MG63 (cell line): ENCODE measurements around the gene NYAP1. TPM values are rescaled to one million over a fixed set of nuclear protein-coding genes. Genes with fewer than 3 reads are reported as not detected.

Experiments used
- DNase-seq: peaks from one replicate; pipeline ENCODE4 v3.0.0-alpha.2; 2020
- H3K27me3 ChIP-seq: fragments of 250-450 bp; sonication (Bioruptor Pico); 2 replicates; pipeline ENCODE4 v1.5.1; 2020; ENCODE audit warnings: mild to moderate bottlenecking, moderate library complexity
- H3K36me3 ChIP-seq: fragments of 250-450 bp; sonication (Bioruptor Pico); 2 replicates; pipeline ENCODE4 v1.5.1; 2020; ENCODE audit warnings: mild to moderate bottlenecking, moderate library complexity
- H3K4me3 ChIP-seq: fragments of 250-450 bp; sonication (Bioruptor Pico); 2 replicates; pipeline ENCODE4 v1.5.1; 2020; ENCODE audit warnings: mild to moderate bottlenecking, moderate library complexity
- H3K9me3 ChIP-seq: fragments of 250-450 bp; sonication (Bioruptor Pico); 2 replicates; pipeline ENCODE4 v1.5.1; 2020; ENCODE audit warnings: mild to moderate bottlenecking, moderate library complexity
- total RNA-seq: library from RNA; depleted of rRNA; stranded (reverse); fragments of >200 nt; shearing (Covaris generic); gene quantifications from 2 replicates; pipeline ENCODE4 v1.2.3, GENCODE V29; 2014; ENCODE audit warnings: low replicate concordance

NYAP1 gene
- total RNA-seq, 1 experiment from 2014 or later, result not detected

DNA sequence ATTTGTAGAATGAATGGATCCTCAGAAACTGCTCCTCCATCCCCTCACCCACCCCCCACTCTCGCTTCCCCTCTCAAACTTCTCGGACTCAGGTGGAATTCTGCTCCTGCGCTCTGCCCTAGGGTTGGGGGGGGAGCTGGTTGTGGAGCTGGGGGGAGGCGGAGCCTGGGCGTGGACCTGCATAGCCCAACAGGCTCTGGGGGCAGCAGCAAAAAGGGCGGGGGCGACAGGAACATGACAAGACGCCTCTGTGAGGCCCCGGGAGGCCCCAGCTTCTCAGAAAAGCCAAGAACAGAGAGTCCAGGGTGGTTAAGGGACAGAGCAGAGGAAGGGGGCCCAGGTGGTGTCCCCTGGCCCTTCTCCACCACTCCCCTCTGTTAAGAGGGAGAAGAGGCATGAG, 8.2 kb upstream of the NYAP1 start:
- no peaks in the 10 kb centered on the region for H3K9me3 ChIP-seq
- no peak overlapping the region for H3K4me3 ChIP-seq
- no peaks in the 10 kb centered on the region for H3K27me3 ChIP-seq
- H3K36me3 ChIP-seq, result peaks cover 6% of the 10 kb centered on the region
- no peak for DNase-seq

DNA sequence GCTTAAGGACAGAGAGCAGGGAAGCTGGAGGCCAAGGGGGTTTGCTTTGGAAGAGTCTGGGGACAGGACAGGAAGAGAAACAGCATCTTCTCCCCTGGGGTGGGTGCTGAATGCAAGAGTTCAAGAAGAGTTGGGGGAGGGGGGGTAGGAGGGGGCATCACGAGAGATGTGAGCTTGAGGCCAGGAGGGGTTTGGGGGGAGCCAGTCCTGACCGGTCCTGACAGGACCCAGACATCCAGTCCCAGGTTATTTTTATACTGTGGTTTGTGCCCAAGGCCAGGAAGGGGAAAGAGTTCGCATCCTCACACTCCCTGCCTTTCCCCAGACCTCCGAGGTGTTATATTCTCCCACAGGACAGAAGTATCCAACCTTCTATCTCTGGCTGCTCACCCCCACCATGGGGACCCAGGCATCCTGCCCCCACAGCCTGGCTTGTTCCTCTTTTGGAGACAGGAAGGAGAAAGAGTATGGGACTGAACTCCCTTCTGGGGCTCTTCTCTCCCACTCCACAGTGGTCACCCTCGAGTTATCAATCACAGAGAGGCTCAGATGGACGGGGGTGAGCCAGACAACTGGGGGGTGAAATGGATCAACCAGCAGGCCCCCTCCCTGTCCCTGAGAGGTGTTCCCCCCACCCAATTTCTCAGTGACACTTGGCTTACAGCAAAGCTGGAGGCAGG, 7.5 kb upstream of the NYAP1 start:
- no peaks in the 10 kb centered on the region for H3K9me3 ChIP-seq
- no peak for DNase-seq
- H3K4me3 ChIP-seq, result no peak overlapping the region
- peaks cover 6% of the 10 kb centered on the region for H3K36me3 ChIP-seq
- no peaks in the 10 kb centered on the region for H3K27me3 ChIP-seq

DNA sequence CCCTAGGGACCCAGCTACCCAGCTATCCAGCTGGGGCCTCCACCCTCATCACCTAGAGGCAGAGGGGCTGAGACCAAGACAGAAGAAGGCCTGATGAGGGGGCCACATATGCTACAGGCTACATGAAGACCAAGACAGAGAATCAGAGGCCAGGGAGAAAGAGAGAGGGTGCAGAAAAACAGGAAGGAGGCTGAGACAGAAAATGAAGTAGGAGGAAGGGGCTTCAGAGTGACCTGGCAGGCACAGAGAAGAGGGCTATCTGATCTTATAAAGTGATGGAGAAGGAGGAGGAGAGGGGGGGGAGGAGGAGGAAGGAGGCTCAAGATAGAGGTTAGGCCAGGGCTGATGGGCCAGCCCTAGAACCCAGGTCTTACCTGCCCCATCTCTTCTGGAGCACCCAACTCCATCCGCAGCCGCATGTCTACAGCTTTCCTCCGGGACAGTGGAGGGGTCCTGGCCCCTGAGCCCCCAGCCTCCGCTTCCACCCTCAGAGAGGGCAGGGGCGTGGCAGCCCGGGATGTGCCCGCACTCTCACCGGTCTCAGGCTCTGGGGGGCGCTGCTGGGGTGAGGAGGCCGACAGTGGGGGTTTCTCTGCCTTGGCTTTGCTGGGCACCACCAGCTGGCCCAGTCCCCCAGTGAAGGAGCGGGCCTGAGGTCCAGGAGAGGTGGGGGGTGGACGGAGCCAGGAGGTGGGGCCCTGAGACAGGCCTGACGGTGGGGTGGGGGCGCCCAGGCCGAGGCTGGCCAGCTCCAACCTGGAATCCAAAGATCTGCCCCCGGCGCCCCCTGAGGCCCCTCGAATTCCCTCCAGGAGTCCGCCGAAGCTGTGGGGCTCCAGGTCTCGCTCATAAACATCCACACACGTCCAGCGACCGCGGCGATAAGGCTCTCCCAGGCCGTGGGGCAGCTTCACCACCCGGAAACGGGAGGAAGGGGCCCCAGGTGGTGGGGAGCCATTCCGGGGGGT, 6.5 kb upstream of the NYAP1 start:
- Histone ChIP-seq H3K9me3 (no peaks in the 10 kb centered on the region), H3K27me3 (no peaks in the 10 kb centered on the region), H3K4me3 (peak overlapping the region; percentile 78), H3K36me3 (peaks cover 6% of the 10 kb centered on the region)
- DNase-seq, result no peak

DNA sequence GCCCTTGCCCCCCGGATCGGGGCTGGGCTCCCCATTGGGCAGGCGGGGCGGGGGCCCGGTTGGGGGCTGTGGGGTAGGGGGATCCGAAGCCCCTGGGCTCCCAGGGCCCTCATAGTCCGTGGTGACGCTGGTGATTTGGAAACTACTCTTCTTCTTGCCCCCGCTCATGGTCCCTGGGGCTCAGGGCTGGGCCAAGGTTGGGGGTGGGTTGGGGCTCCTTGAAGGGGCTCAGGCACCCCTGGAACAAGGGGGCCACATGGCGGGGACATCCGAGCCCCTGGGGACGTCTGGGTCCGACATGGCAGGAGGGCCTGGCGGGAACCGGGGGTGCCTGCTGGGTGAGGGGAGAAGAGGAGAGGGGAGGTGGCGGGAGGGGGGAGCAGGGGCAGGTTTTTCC, 5.9 kb upstream of the NYAP1 start:
- no peak for DNase-seq
- peaks cover 6% of the 10 kb centered on the region for H3K36me3 ChIP-seq
- H3K9me3 ChIP-seq, result no peaks in the 10 kb centered on the region
- peak overlapping the region; percentile 78 for H3K4me3 ChIP-seq
- no peaks in the 10 kb centered on the region for H3K27me3 ChIP-seq

DNA sequence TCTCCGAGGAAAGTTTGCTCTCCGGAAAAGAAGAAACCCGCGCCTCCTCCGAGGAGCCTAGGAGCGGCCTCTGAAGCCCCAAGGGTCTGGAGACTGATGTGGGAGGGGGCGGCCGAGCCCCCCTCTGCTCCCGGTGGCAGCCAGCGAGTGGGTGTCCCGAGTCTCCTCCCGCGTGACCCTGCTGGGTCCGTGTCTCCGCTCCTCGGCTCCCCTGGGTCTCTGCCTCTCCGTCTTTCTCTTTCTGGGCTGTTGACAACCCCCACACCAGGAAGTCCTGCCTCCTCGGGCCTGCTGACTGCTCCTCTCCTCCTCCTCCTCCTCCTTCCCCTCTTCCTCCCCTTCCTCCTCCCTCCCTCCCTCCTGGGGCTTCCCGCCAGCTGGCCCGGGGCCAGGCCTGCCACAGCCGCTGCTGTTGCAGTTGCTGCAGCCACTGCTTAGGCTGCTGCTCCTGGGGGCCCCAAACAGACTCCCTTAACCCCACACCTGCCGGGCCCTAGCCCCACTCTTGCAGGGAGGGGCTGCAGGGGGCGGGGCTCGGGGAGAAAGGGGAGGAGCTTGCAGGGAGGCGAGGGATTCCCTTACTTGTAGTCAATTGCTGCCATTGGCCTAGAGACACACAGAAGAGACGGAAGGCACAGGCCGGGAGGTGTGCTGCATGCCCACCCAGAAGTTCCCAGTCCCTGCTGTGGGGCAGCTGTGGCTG, 4.6 kb upstream of the NYAP1 start, which contains the start of gene TSC22D4:
TSC22D4 (minus strand) TSS at position 257 of the 703 bp plus-strand sequence. CDS start 1,176 bp downstream, outside the sequence.
- Histone ChIP-seq H3K36me3 (peaks cover 5% of the 10 kb centered on the region), H3K27me3 (no peaks in the 10 kb centered on the region), H3K9me3 (no peaks in the 10 kb centered on the region), H3K4me3 (peak within 1 kb of the TSS; percentile 78)
- peak; percentile 90 for DNase-seq

DNA sequence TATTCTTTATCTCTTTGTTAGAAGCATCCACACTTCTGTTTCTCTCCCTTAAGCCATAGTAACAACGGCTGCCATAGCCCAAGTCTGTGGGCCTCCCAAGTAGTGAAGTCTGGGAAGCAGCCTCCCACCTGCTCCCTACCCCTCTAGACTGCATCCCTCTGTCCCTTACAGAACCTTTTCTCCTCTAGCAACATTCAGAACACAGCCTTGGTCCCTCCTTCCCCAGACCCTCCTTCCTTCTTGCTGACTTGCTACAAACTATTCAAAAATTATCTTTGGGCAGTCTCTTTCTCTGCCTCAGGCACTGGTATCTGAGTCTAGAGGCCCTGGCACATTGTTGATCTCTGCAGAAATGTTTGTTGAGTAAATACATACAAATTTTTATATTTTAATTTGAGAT, 2.3 kb upstream of the NYAP1 start:
- no peaks in the 10 kb centered on the region for H3K27me3 ChIP-seq
- peaks cover 3% of the 10 kb centered on the region; the same call in 1 of the 2 replicates for H3K36me3 ChIP-seq
- H3K4me3 ChIP-seq, result no peak overlapping the region
- DNase-seq, result no peak
- no peaks in the 10 kb centered on the region for H3K9me3 ChIP-seq

DNA sequence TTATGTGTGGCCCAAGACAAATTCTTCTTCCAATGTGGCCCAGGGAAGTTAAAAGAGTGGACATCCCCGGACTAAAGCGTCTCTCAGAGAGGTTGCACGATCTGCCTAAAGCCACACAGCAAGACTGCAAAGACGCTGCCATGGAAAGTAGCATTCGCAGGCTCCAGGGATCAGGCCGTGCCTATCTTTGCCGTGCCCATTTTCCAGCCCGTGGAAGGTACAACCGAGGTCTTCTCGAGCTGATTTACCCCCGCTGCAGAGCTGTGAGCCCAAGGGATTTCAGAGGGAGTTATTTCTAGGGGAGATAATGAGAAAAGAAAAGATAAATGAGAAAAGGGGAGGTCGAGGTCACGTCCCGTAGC, 1.0 kb upstream of the NYAP1 start:
- Histone ChIP-seq H3K27me3 (no peaks in the 10 kb centered on the region), H3K9me3 (no peaks in the 10 kb centered on the region), H3K4me3 (peak overlapping the region; percentile 50), H3K36me3 (no peaks in the 10 kb centered on the region)
- no peak for DNase-seq

DNA sequence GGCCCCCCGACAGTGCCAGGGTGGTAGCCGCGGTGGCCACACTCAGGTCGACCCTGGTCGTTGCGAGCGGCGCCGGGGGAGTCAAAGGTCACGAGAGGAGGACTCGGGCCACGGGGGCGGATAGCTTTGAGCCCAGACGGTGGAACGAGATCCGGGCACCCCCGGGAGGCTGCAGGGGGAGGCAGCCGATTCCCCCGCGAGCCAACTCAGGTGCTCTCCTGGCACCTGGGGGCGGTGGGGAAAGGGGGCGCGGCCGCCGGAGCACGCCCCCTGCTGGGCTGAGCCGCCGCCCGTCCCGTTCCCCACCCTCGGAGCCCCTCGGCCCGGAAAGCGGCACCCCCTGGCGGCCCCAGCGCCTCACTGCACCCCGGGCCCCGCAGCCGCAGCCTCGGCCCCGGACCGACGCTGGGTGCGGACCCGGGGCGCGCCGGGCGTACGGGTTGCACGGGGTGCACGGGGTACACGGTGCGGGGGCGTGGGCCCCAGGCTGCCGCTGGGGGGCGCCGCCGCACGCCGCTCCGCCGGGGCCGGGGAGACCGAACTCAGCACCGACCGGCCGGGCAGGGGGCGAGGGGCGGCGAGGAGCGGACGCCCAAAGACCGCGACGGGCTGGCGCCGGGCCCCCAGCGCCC, 521 bp upstream of the NYAP1 start:
- Histone ChIP-seq H3K4me3 (peak overlapping the region; percentile 50), H3K27me3 (no peaks in the 10 kb centered on the region), H3K36me3 (no peaks in the 10 kb centered on the region), H3K9me3 (no peaks in the 10 kb centered on the region)
- peak; percentile 51 for DNase-seq

DNA sequence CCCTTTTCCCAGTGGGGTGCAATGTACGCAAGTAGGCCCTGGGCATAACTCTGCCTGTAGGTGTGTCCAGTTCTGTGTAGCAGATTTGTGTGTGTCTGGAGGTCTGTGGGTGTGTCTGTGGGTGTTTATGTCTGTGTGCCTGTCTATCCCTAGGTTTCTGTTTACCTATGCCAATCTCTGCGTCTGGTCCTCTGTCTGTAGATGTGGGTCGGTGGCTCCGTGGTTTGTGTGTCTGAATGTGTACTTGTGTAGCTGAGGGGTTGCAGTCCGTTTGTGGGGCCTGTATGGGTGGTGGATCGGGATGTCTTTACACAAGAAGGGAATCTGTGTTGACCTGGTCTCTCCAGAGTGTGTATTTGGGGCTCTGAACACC, 932 bp downstream of the NYAP1 start:
- DNase-seq, result no peak
- Histone ChIP-seq H3K4me3 (no peak overlapping the region), H3K9me3 (no peaks in the 10 kb centered on the region), H3K36me3 (no peaks in the 10 kb centered on the region), H3K27me3 (no peaks in the 10 kb centered on the region)

DNA sequence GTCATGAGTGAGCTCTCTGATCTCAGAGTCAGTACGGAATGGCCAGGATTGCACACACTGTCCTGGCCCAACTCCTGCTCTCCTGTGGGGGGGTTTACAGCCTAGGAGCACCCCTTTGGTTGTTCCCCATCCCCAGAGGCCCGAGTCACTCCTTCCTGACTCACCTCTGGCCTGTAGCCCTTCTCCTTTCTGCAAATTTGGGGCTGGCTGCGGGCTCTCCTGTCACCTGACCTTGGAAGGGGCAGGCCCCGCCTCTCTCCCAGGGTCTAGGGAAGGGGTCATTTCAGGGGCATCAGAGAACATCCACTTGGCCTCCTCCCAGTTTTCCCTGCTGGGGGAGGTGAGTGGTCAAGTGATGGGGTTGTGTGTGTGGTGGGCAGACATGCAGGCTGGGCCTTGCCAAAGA, 1.7 kb downstream of the NYAP1 start:
- no peak for DNase-seq
- H3K4me3 ChIP-seq, result no peak overlapping the region
- no peaks in the 10 kb centered on the region for H3K9me3 ChIP-seq
- no peaks in the 10 kb centered on the region for H3K36me3 ChIP-seq
- no peaks in the 10 kb centered on the region for H3K27me3 ChIP-seq

DNA sequence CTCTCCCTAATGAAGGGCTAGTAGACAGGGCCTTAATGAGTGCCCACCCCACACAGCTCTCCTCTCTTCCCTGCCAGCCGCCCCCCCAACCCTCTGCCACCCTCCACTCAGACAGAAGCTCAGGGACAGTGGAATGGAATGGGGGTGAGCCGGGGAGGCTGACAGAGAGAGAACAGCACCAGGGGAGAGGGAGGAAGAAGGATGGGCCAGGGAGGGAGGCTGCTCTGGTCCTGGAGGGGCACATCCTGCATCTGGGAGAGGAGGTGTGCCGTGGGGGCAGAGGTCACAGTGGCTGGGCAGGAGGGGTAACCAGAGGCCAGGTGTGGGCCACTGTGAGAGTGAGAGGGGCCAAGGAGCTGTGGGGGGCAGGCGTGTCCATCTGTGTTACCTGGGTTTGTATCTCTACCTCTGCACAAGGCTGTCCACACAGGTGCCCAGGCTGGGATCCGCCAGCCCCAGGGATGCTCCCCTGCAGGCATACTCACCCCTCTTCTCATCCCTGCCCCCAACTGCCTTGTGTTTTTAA, 2.4 kb downstream of the NYAP1 start:
- no peak overlapping the region for H3K4me3 ChIP-seq
- no peaks in the 10 kb centered on the region for H3K36me3 ChIP-seq
- H3K27me3 ChIP-seq, result no peaks in the 10 kb centered on the region
- no peaks in the 10 kb centered on the region for H3K9me3 ChIP-seq
- DNase-seq, result no peak

DNA sequence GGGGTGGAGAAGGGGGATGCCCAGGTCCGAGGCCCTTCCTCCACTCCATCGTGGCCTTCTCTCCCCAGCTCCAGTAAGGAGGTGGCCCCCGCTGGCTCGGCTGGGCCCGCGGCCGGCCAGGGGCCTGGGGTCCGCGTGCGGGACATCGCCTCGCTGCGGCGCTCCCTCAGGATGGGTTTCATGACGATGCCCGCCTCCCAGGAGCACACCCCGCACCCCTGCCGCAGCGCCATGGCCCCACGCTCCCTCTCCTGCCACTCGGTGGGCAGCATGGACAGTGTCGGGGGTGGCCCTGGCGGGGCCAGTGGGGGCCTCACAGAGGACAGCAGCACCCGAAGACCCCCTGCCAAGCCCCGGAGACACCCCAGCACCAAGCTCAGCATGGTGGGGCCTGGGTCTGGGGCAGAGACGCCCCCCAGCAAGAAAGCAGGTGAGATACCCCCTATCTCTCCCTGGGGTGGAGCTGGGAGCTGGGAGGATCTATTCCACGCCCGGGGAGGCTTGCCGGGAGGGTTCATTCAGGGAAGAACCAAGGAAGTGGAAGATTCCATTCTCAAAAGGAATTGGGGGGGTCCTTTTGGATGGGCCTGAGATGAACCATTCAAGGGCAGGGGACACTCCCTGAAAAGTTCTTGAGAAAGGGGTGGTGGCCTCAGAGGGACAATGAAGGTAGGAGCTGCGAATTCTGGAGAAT, 3.2 kb downstream of the NYAP1 start:
- Histone ChIP-seq H3K9me3 (no peaks in the 10 kb centered on the region), H3K27me3 (no peaks in the 10 kb centered on the region), H3K4me3 (no peak overlapping the region), H3K36me3 (no peaks in the 10 kb centered on the region)
- no peak for DNase-seq

DNA sequence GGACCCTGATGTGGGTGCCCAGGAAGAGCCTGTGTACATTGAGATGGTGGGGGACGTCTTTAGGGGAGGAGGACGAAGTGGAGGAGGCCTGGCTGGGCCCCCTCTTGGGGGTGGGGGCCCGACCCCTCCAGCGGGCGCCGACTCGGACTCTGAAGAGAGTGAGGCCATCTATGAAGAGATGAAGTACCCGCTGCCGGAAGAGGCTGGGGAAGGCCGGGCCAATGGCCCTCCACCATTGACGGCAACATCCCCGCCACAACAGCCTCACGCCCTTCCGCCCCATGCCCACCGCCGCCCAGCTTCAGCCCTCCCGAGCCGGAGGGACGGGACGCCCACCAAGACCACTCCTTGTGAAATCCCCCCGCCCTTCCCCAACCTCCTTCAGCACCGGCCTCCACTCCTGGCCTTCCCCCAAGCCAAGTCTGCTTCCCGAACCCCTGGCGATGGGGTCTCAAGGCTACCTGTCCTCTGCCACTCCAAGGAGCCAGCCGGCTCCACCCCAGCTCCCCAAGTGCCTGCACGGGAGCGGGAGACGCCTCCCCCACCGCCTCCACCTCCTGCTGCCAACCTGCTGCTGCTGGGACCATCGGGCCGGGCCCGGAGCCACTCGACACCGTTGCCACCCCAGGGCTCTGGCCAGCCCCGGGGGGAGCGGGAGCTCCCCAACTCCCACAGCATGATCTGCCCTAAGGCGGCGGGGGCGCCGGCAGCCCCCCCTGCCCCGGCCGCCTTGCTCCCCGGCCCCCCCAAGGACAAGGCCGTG, 4.8 kb downstream of the NYAP1 start:
- H3K9me3 ChIP-seq, result no peaks in the 10 kb centered on the region
- H3K36me3 ChIP-seq, result no peaks in the 10 kb centered on the region
- no peak overlapping the region for H3K4me3 ChIP-seq
- H3K27me3 ChIP-seq, result no peaks in the 10 kb centered on the region
- DNase-seq, result no peak

DNA sequence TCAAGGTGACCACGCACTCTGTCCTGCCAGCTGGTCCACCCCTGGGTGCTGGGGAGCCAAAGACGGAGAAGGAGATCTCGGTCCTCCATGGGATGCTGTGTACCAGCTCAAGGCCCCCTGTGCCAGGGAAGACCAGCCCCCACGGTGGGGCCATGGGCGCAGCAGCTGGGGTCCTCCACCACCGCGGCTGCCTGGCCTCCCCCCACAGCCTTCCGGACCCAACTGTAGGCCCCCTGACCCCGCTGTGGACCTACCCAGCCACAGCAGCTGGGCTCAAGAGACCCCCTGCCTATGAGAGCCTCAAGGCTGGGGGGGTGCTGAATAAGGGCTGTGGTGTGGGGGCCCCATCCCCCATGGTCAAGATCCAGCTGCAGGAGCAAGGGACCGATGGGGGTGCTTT, 5.4 kb downstream of the NYAP1 start:
- no peak for DNase-seq
- Histone ChIP-seq H3K27me3 (no peaks in the 10 kb centered on the region), H3K36me3 (no peaks in the 10 kb centered on the region), H3K4me3 (no peak overlapping the region), H3K9me3 (no peaks in the 10 kb centered on the region)

DNA sequence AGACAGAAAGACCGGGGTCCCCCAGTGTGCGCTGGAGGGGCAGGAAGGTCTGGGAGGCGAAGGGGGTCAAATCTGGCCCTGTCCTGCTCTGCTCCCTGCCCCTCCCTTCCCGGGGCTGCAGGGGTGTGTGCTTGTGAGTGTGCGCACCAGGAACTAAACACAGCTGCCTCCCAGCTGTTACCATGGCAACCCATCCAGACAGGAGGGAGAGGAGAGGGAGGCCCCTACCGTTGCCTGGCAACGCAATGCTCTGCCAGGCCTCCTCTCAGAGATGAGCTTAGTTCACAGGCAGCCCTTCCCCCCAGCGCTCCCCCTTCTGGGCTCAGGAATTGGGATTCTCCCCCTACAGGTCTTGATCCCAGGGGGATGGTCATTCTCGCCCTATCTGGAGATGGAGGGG, 6.1 kb downstream of the NYAP1 start:
- Histone ChIP-seq H3K36me3 (no peaks in the 10 kb centered on the region), H3K9me3 (no peaks in the 10 kb centered on the region), H3K27me3 (no peaks in the 10 kb centered on the region), H3K4me3 (no peak overlapping the region)
- DNase-seq, result no peak
